Neural cell (in vitro differentiated cells): ENCODE data around the gene CHST11.

Source experiments
- EP300 ChIP-seq: fragments of 450-650 bp; conservative IDR thresholded peaks from 2 replicates; pipeline ENCODE4 v1.6.1; 2014; ENCODE audit warnings: antibody characterized with exemption, mild to moderate bottlenecking, moderate library complexity; ENCODE audit not compliant: poor library complexity, severe bottlenecking
- SMC3 ChIP-seq: fragments of 450-650 bp; conservative IDR thresholded peaks from 2 replicates; pipeline ENCODE4 v1.6.1; 2014; ENCODE audit warnings: antibody characterized with exemption, mild to moderate bottlenecking, moderate library complexity; ENCODE audit not compliant: poor library complexity
- TAF1 ChIP-seq: IDR thresholded peaks from 2 replicates; pipeline ENCODE4 v1.6.1; 2012; ENCODE audit warnings: low read depth
- TF ChIP-seq, protein P1 (sequence below): fragments of 450-650 bp; IDR thresholded peaks from 2 replicates; pipeline ENCODE4 v1.5.1; 2014; ENCODE audit warnings: antibody characterized with exemption, mild to moderate bottlenecking, moderate library complexity; ENCODE audit not compliant: poor library complexity, severe bottlenecking

DNA sequence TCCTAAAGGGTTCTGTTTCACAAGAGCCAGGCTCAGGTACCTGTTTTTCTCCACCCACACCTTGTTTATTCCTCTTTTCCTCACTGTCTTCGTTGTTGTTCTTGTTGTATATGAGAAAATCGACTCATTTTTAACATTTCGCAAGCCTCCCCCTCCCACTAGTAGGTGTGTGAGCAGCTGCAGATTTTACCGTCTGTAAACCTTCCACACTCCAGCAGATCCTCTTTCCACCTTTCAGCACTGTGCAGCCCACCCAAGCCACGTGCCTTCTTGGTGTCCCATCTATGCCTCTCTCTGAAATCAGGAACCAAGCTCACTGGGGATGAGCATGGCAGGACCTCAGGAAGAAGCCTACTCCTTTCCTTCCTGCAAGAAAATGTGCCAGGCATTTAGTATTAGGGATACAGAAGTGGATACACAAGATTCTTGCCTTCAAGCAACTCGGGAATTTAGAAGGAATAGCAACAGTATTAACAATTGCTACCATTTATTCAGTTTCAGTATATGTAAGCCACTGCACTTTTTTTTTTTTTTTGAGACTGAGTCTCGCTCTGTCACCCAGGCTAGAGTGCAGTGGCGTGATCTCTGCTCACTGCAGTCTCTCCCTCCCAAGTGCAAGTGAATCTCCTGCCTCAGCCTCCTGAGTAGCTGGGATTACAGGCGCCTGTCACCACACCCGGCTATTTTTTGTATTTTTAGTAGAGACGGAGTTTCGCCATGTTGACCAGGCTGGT lies 113.6 kb downstream of the CHST11 start:
- TF ChIP-seq EP300 (no peak), TAF1 (no peak), SMC3 (no peak)
- TF ChIP-seq, protein P1, sequence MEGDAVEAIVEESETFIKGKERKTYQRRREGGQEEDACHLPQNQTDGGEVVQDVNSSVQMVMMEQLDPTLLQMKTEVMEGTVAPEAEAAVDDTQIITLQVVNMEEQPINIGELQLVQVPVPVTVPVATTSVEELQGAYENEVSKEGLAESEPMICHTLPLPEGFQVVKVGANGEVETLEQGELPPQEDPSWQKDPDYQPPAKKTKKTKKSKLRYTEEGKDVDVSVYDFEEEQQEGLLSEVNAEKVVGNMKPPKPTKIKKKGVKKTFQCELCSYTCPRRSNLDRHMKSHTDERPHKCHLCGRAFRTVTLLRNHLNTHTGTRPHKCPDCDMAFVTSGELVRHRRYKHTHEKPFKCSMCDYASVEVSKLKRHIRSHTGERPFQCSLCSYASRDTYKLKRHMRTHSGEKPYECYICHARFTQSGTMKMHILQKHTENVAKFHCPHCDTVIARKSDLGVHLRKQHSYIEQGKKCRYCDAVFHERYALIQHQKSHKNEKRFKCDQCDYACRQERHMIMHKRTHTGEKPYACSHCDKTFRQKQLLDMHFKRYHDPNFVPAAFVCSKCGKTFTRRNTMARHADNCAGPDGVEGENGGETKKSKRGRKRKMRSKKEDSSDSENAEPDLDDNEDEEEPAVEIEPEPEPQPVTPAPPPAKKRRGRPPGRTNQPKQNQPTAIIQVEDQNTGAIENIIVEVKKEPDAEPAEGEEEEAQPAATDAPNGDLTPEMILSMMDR: no peak
